H9 (cell line): Measurements from ENCODE around the gene SSR2. TPM values are rescaled to one million over a fixed set of nuclear protein-coding genes. Genes with fewer than 3 reads are reported as not detected.

Experiments
- DNase-seq: peaks from one replicate; pipeline ENCODE4 v3.0.0-alpha.2; 2017
- H2AFZ ChIP-seq: one replicate; pipeline ENCODE4 v1.6.1; 2013; ENCODE audit warnings: mild to moderate bottlenecking, low read length, control low read depth, moderate library complexity
- H2AK5ac ChIP-seq: 2 replicates; pipeline ENCODE4 v1.6.1; 2013; ENCODE audit warnings: low read length, control low read depth, mixed read lengths; ENCODE audit not compliant: insufficient read length
- H2BK120ac ChIP-seq: one replicate; pipeline ENCODE4 v1.6.1; 2013; ENCODE audit warnings: low read depth, mild to moderate bottlenecking, low read length, control low read depth, inconsistent platforms; ENCODE audit not compliant: poor library complexity, severe bottlenecking
- H2BK12ac ChIP-seq: 2 replicates; pipeline ENCODE4 v1.6.1; 2013; ENCODE audit warnings: low read length, control low read depth, mixed read lengths, low read depth; ENCODE audit not compliant: insufficient read length
- H2BK15ac ChIP-seq: 2 replicates; pipeline ENCODE4 v1.6.1; 2013; ENCODE audit warnings: low read depth, low read length, control low read depth
- H2BK20ac ChIP-seq: one replicate; pipeline ENCODE4 v1.6.1; 2013; ENCODE audit warnings: low read depth, mild to moderate bottlenecking, low read length, control low read depth, inconsistent platforms; ENCODE audit not compliant: poor library complexity, severe bottlenecking
- H2BK5ac ChIP-seq: 2 replicates; pipeline ENCODE4 v1.6.1; 2013; ENCODE audit warnings: low read length, control low read depth, mixed read lengths; ENCODE audit not compliant: insufficient read length
- H3K14ac ChIP-seq: 2 replicates; pipeline ENCODE4 v1.6.1; 2013; ENCODE audit warnings: low read length, control low read depth; ENCODE audit not compliant: insufficient read depth
- H3K18ac ChIP-seq: 2 replicates; pipeline ENCODE4 v1.6.1; 2013; ENCODE audit warnings: low read depth, mild to moderate bottlenecking, mixed read lengths, low read length, control low read depth; ENCODE audit not compliant: insufficient read length
- H3K23ac ChIP-seq: 2 replicates; pipeline ENCODE4 v1.6.1; 2013; ENCODE audit warnings: low read length, control low read depth, mixed read lengths, low read depth; ENCODE audit not compliant: insufficient read length
- H3K23me2 ChIP-seq: 2 replicates; pipeline ENCODE4 v1.6.1; 2013; ENCODE audit warnings: low read depth, mild to moderate bottlenecking, mixed read lengths, low read length, control low read depth; ENCODE audit not compliant: insufficient read length, poor library complexity, severe bottlenecking
- H3K27ac ChIP-seq: 2 replicates; pipeline ENCODE4 v1.5.1; 2013; ENCODE audit warnings: low read length, control low read depth, mixed read lengths, low read depth; ENCODE audit not compliant: insufficient read length
- H3K27me3 ChIP-seq: 2 replicates; pipeline ENCODE4 v1.6.1; 2013; ENCODE audit warnings: low read length, control low read depth, inconsistent platforms; ENCODE audit not compliant: insufficient read depth
- H3K4ac ChIP-seq: 2 replicates; pipeline ENCODE4 v1.6.1; 2013; ENCODE audit warnings: low read depth, mild to moderate bottlenecking, control low read depth, inconsistent platforms, low read length, moderate library complexity
- H3K4me1 ChIP-seq: 2 replicates; pipeline ENCODE4 v1.6.1; 2013; ENCODE audit warnings: low read length, control low read depth, inconsistent platforms; ENCODE audit not compliant: insufficient read depth
- H3K4me2 ChIP-seq: 2 replicates; pipeline ENCODE4 v1.6.1; 2013; ENCODE audit warnings: low read length, control low read depth, mixed read lengths; ENCODE audit not compliant: insufficient read length, insufficient read depth
- H3K56ac ChIP-seq: 2 replicates; pipeline ENCODE4 v1.6.1; 2013; ENCODE audit warnings: low read depth, mild to moderate bottlenecking, mixed read lengths, low read length, control low read depth; ENCODE audit not compliant: insufficient read length
- H3K79me1 ChIP-seq: 2 replicates; pipeline ENCODE4 v1.6.1; 2013; ENCODE audit warnings: low read depth, mild to moderate bottlenecking, moderate library complexity, low read length, control low read depth, inconsistent platforms; ENCODE audit not compliant: insufficient read depth, poor library complexity, severe bottlenecking
- H3K79me2 ChIP-seq: 2 replicates; pipeline ENCODE4 v1.6.1; 2013; ENCODE audit warnings: low read length, control low read depth, inconsistent platforms; ENCODE audit not compliant: insufficient read depth
- H3K9ac ChIP-seq: 2 replicates; pipeline ENCODE4 v1.6.1; 2013; ENCODE audit warnings: low read length, control low read depth, mixed read lengths; ENCODE audit not compliant: insufficient read length; ENCODE audit errors: extremely low read depth
- H3K9me3 ChIP-seq: one replicate; pipeline ENCODE4 v1.6.1; 2013; ENCODE audit warnings: low read depth, low read length, inconsistent platforms; ENCODE audit not compliant: control insufficient read depth
- H3T11ph ChIP-seq: one replicate; pipeline ENCODE4 v1.6.1; 2013; ENCODE audit warnings: mild to moderate bottlenecking, low read length, control low read depth, inconsistent platforms
- H4K20me1 ChIP-seq: one replicate; pipeline ENCODE4 v1.6.1; 2013; ENCODE audit not compliant: control insufficient read depth, insufficient read length, insufficient read depth
- H4K5ac ChIP-seq: 2 replicates; pipeline ENCODE4 v1.6.1; 2013; ENCODE audit warnings: low read depth, mild to moderate bottlenecking, mixed read lengths, low read length, control low read depth; ENCODE audit not compliant: insufficient read length
- H4K8ac ChIP-seq: replicated peaks from 2 replicates; pipeline ENCODE4 v1.6.1; 2013; ENCODE audit warnings: low read length, control low read depth, mixed read lengths, low read depth; ENCODE audit not compliant: insufficient read length
- H4K91ac ChIP-seq: 2 replicates; pipeline ENCODE4 v1.6.1; 2013; ENCODE audit warnings: low read depth, mild to moderate bottlenecking, moderate library complexity, mixed read lengths, low read length, control low read depth; ENCODE audit not compliant: insufficient read length
- H3K27ac Mint-ChIP-seq, 3 experiments: 2 replicates in 2 of 3; 3 replicates in 1 of 3; pipeline ENCODE4 v1.8.0; 2020 to 2021; ENCODE audit warnings: mixed read lengths in 3 of 3, mild to moderate bottlenecking in 1 of 3, moderate library complexity in 1 of 3
- H3K27me3 Mint-ChIP-seq: 2 replicates; pipeline ENCODE4 v1.8.0; 2021; ENCODE audit warnings: low read depth, mild to moderate bottlenecking, moderate library complexity, mixed read lengths
- H3K36me3 Mint-ChIP-seq, 3 experiments: 2 replicates in 2 of 3; 3 replicates in 1 of 3; pipeline ENCODE4 v1.8.0; 2020 to 2021; ENCODE audit warnings: low read depth in 3 of 3, mixed read lengths in 3 of 3; ENCODE audit not compliant: insufficient read depth in 1 of 3
- H3K4me1 Mint-ChIP-seq, 2 experiments: 2 replicates each; pipeline ENCODE4 v1.8.0; 2020; ENCODE audit warnings: mixed read lengths in 2 of 2
- H3K4me3 Mint-ChIP-seq, 2 experiments: 2 replicates in 1 of 2; 3 replicates in 1 of 2; pipeline ENCODE4 v1.8.0; 2020 to 2021; ENCODE audit warnings: mild to moderate bottlenecking in 2 of 2, mixed read lengths in 2 of 2, moderate library complexity in 1 of 2
- H3K9me3 Mint-ChIP-seq, 2 experiments: 2 replicates in 1 of 2; 3 replicates in 1 of 2; pipeline ENCODE4 v1.8.0; 2020; ENCODE audit warnings: mild to moderate bottlenecking in 2 of 2, mixed read lengths in 2 of 2, moderate library complexity in 1 of 2
- WGBS: extraction: QIAGEN DNeasy Blood & Tissue Kit; methylation state at CpG from one replicate; pipeline ENCODE4 v1.1.7; 2013; ENCODE audit warnings: missing lambda C conversion rate, low lambda C conversion rate, mixed read lengths; ENCODE audit not compliant: insufficient read length; ENCODE audit errors: extremely low coverage; 5-methylcytosine and 5-hydroxymethylcytosine counted together
- total RNA-seq: library from RNA; stranded (reverse); gene quantifications from 2 replicates; pipeline ENCODE4 v1.2.1, GENCODE V29; 2021
- TF ChIP-seq, protein P1 (sequence below): fragments of 200-600 bp; sonication (generic); conservative IDR thresholded peaks from 3 replicates; pipeline ENCODE4 v1.8.0; 2021; ENCODE audit warnings: antibody characterized with exemption, mild to moderate bottlenecking

SSR2 gene
- total RNA-seq, 1 experiment from 2014 or later = 170 TPM

DNA sequence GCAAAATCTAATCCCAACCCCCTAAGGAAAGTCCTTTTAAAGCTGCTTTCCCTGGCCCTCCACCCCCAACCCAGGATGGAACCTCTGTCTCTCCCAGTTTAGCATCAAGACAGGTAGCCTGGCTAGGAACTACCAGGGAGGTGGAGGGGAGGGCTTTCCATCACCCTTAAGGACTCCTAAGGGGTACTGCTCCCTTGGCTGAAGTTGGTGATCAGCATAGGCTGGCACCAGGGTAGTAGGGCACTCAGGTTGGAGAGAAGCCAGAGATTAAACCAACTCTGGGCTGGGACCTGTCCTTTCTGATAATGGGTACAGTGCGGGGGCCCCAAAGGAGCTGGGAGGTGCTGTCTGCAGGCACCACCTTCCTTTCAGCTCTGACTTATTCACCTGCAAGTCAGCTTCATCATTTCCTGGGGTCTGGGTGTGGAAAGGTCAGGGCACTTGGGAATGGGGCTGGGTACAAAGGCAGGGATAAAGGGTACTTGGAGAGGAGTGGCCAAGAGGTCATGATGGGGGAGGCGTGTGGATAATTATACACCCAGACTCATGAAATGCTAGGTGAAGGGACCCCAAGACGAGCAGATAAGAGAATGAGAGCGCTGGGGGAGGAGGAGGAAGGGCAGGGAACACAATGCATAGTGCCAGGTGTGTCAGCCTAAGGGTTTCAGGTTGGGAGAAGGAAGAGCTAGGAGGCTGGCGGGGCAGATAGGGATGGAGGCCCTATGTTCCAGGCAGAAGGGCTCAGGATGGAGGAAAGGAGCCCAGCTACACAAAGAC lies 43.6 kb downstream of the SSR2 start:
- no CpG with 5 or more reads among the region's 5 CpGs for WGBS
- Histone ChIP-seq H3K14ac (no peak overlapping the region), H3K4me2 (peak overlapping the region; percentile 81), H3K23me2 (peaks cover 28% of the 10 kb centered on the region), H2BK12ac (no peak overlapping the region), H2AK5ac (no peak overlapping the region), H3K79me1 (peaks cover 9% of the 10 kb centered on the region), H2AFZ (no peak overlapping the region), H4K5ac (no peak overlapping the region), H3K4me1 (peaks cover 11% of the 10 kb centered on the region), H4K8ac (no peak overlapping the region), H4K20me1 (peaks cover 7% of the 10 kb centered on the region), H2BK5ac (no peak overlapping the region), H3K9me3 (no peaks in the 10 kb centered on the region), H3K56ac (no peak overlapping the region), H3K27ac (no peak overlapping the region), H2BK20ac (no peak overlapping the region), H3K79me2 (peaks cover 32% of the 10 kb centered on the region; the same call in 1 of the 2 replicates), H3K4ac (no peak overlapping the region), H3T11ph (no peak overlapping the region), H2BK15ac (no peak overlapping the region), H3K27me3 (no peaks in the 10 kb centered on the region), H2BK120ac (no peak overlapping the region), H3K18ac (no peak overlapping the region), H3K9ac (peak overlapping the region; percentile 71), H3K23ac (no peak overlapping the region), H4K91ac (no peak overlapping the region)
- peak overlapping the region; percentile 91 to 99 (median 91); a peak in 6 of 7 replicates for H3K27ac Mint-ChIP-seq
- no peaks in the 10 kb centered on the region for H3K27me3 Mint-ChIP-seq
- TF ChIP-seq, protein P1, sequence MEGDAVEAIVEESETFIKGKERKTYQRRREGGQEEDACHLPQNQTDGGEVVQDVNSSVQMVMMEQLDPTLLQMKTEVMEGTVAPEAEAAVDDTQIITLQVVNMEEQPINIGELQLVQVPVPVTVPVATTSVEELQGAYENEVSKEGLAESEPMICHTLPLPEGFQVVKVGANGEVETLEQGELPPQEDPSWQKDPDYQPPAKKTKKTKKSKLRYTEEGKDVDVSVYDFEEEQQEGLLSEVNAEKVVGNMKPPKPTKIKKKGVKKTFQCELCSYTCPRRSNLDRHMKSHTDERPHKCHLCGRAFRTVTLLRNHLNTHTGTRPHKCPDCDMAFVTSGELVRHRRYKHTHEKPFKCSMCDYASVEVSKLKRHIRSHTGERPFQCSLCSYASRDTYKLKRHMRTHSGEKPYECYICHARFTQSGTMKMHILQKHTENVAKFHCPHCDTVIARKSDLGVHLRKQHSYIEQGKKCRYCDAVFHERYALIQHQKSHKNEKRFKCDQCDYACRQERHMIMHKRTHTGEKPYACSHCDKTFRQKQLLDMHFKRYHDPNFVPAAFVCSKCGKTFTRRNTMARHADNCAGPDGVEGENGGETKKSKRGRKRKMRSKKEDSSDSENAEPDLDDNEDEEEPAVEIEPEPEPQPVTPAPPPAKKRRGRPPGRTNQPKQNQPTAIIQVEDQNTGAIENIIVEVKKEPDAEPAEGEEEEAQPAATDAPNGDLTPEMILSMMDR = no peak
- H3K4me3 Mint-ChIP-seq = peak overlapping the region; percentile 90 to 92
- H3K9me3 Mint-ChIP-seq = no peaks in the 10 kb centered on the region
- H3K4me1 Mint-ChIP-seq = peaks cover 80 to 85% of the 10 kb centered on the region in 2 experiments
- peaks cover 2 to 16% (median 13%) of the 10 kb centered on the region in 3 experiments; a peak in 6 of 7 replicates for H3K36me3 Mint-ChIP-seq
- peak; percentile 43 for DNase-seq
